ENCODE measurements around the gene NPC1L1. TPM values are rescaled to one million over a fixed set of nuclear protein-coding genes. Genes with fewer than 3 reads are reported as not detected.
A peak's percentile ranks its signal among the peaks of the same experiment; 100 is the strongest.

The NPC1L1 gene
- polyA plus RNA-seq, 3 donors = 2.5 to 3.9 (median 3.3) TPM

GRCh38 chr7:44540592-44541027 is 520 bp downstream of the NPC1L1 start:
- no peak for DNase-seq (ENCODE audit: extremely low read depth in 1 of 11, low read depth in 9 of 11, low spot score in 4 of 11)

GRCh38 chr7:44539669-44540506 is 1.2 kb downstream of the NPC1L1 start:
- no peak for DNase-seq (ENCODE audit: extremely low read depth in 1 of 11, low read depth in 9 of 11, low spot score in 4 of 11)

GRCh38 chr7:44538798-44539668 is 2.1 kb downstream of the NPC1L1 start:
- DNase-seq (ENCODE audit: extremely low read depth in 1 of 11, low read depth in 9 of 11, low spot score in 4 of 11) = no peak

- no peak for DNase-seq (ENCODE audit: extremely low read depth in 1 of 11, low read depth in 9 of 11, low spot score in 4 of 11)
Measured at GRCh38 chr7:44538093-44538797, 2.9 kb downstream of the NPC1L1 start.

GRCh38 chr7:44537442-44537841 is 3.7 kb downstream of the NPC1L1 start:
- DNase-seq (ENCODE audit: extremely low read depth in 1 of 11, low read depth in 9 of 11, low spot score in 4 of 11) = no peak

- no peak for DNase-seq (ENCODE audit: extremely low read depth in 1 of 11, low read depth in 9 of 11, low spot score in 4 of 11)
Measured at GRCh38 chr7:44536090-44536489, 5.0 kb downstream of the NPC1L1 start.

- DNase-seq (ENCODE audit: extremely low read depth in 1 of 11, low read depth in 9 of 11, low spot score in 4 of 11) = no peak
Measured at GRCh38 chr7:44535348-44536064, 5.6 kb downstream of the NPC1L1 start.

GRCh38 chr7:44534501-44534900 is 6.6 kb downstream of the NPC1L1 start:
- peak in 3 of 11 donors; percentile 4 to 7 (median 5) for DNase-seq (ENCODE audit: extremely low read depth in 1 of 11, low read depth in 9 of 11, low spot score in 4 of 11)

- no peak for DNase-seq (ENCODE audit: extremely low read depth in 1 of 11, low read depth in 9 of 11, low spot score in 4 of 11)
Measured at GRCh38 chr7:44534087-44534486, 7.0 kb downstream of the NPC1L1 start.

GRCh38 chr7:44533301-44534055 is 7.7 kb downstream of the NPC1L1 start:
- DNase-seq (ENCODE audit: extremely low read depth in 1 of 11, low read depth in 9 of 11, low spot score in 4 of 11) = no peak

GRCh38 chr7:44531421-44532380 is 9.4 kb downstream of the NPC1L1 start:
- DNase-seq (ENCODE audit: extremely low read depth in 1 of 11, low read depth in 9 of 11, low spot score in 4 of 11) = no peak

GRCh38 chr7:44530990-44531389 is 10.1 kb downstream of the NPC1L1 start:
- DNase-seq (ENCODE audit: extremely low read depth in 1 of 11, low read depth in 9 of 11, low spot score in 4 of 11) = no peak

- DNase-seq (ENCODE audit: extremely low read depth in 1 of 11, low read depth in 9 of 11, low spot score in 4 of 11) = no peak
Measured at GRCh38 chr7:44524811-44525388, 16.2 kb downstream of the NPC1L1 start.

- DNase-seq (ENCODE audit: extremely low read depth in 1 of 11, low read depth in 9 of 11, low spot score in 4 of 11) = no peak
Measured at GRCh38 chr7:44522315-44522714, 18.8 kb downstream of the NPC1L1 start.

GRCh38 chr7:44521347-44522095 is 19.6 kb downstream of the NPC1L1 start:
- DNase-seq (ENCODE audit: extremely low read depth in 1 of 11, low read depth in 9 of 11, low spot score in 4 of 11) = no peak

- DNase-seq (ENCODE audit: extremely low read depth in 1 of 11, low read depth in 9 of 11, low spot score in 4 of 11) = no peak
Measured at GRCh38 chr7:44520574-44520973, 20.6 kb downstream of the NPC1L1 start.
